Bronchial epithelial cell (primary cell): ENCODE results near the gene ASAP3. TPM values are rescaled to one million over a fixed set of nuclear protein-coding genes. Genes with fewer than 3 reads are reported as not detected.

Experiments
- DNase-seq: peaks from one replicate; pipeline ENCODE4 v3.0.0-alpha.2; 2010; ENCODE audit warnings: low read depth
- FAIRE-seq: peaks from 2 replicates; lab custom pipeline; 2011; peaks lifted over from hg19 to GRCh38; lab: Jason Lieb, UNC
- H3K27me3 ChIP-seq: 2 replicates; pipeline ENCODE4 v1.5.1; 2011; ENCODE audit warnings: low read length; ENCODE audit not compliant: control insufficient read depth, insufficient read depth
- H3K36me3 ChIP-seq: 2 replicates; pipeline ENCODE4 v1.5.1; 2011; ENCODE audit warnings: low read length; ENCODE audit not compliant: control insufficient read depth, insufficient read depth
- H3K4me3 ChIP-seq: 2 replicates; pipeline ENCODE4 v1.5.1; 2011; ENCODE audit warnings: mild to moderate bottlenecking, low read depth, low read length, control low read depth
- CTCF ChIP-seq: IDR thresholded peaks from 2 replicates; pipeline ENCODE4 v1.5.1; 2011; ENCODE audit warnings: mild to moderate bottlenecking, moderate library complexity, low read length, control low read depth, inconsistent platforms; ENCODE audit not compliant: insufficient read depth, severe bottlenecking
- total RNA-seq: library from RNA; depleted of rRNA; stranded (reverse); fragments of >200 nt; gene quantifications from 2 replicates; pipeline ENCODE4 v1.2.1, GENCODE V29; 2014

The ASAP3 gene
- total RNA-seq, 1 donor from 2014 or later: 1.8 TPM

GRCh38 chr1:23436520-23437354 is 47.2 kb downstream of the ASAP3 start:
- FAIRE-seq (no peak), DNase-seq (no peak)
- no peak overlapping the region for H3K4me3 ChIP-seq
- TF ChIP-seq CTCF: no peak
- peaks cover 5% of the 10 kb centered on the region for H3K27me3 ChIP-seq
- H3K36me3 ChIP-seq: no peaks in the 10 kb centered on the region

- DNase-seq (no peak), FAIRE-seq (no peak)
- no peak for TF ChIP-seq CTCF
- Histone ChIP-seq H3K36me3 (no peaks in the 10 kb centered on the region), H3K27me3 (peaks cover 2% of the 10 kb centered on the region), H3K4me3 (no peak overlapping the region)
Observed at GRCh38 chr1:23434260-23434775, 49.7 kb downstream of the ASAP3 start.

- Histone ChIP-seq H3K4me3 (no peak overlapping the region), H3K36me3 (no peaks in the 10 kb centered on the region), H3K27me3 (peaks cover 2% of the 10 kb centered on the region)
- no peak for DNase-seq
- FAIRE-seq: no peak
- no peak for TF ChIP-seq CTCF
Observed at GRCh38 chr1:23433122-23433521, 50.9 kb downstream of the ASAP3 start.

DNA sequence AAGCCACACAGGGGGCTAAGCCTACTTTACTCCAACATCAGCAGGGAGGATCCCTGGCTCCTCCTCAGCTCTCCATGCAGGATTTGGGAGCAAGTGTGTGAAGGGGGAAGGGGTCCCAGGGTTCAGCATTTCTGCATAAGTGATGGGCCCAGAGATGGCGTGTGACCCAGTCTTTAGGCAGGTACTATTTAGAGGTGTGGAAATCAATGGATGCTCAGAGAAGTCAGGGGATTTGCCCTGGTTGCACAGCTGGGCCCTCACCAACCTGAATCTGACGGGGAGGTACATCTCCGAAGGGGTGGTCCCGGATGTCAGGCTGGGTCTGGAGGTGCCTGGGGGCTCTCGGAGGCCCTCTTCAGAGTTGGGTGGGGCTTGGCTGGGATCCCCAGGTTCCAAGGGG is 52.5 kb downstream of the ASAP3 start:
- H3K27me3 ChIP-seq: peaks cover 2% of the 10 kb centered on the region
- DNase-seq: no peak
- TF ChIP-seq CTCF: no peak
- no peak overlapping the region for H3K4me3 ChIP-seq
- no peak for FAIRE-seq
- H3K36me3 ChIP-seq: no peaks in the 10 kb centered on the region

GRCh38 chr1:23430803-23431202 is 53.2 kb downstream of the ASAP3 start:
- FAIRE-seq: no peak
- H3K27me3 ChIP-seq: peaks cover 2% of the 10 kb centered on the region
- no peak for TF ChIP-seq CTCF
- no peaks in the 10 kb centered on the region for H3K36me3 ChIP-seq
- DNase-seq: no peak
- H3K4me3 ChIP-seq: no peak overlapping the region
